DOHH2 (cell line): ENCODE data around the gene POLA1.

Experiments
- CTCF ChIP-seq: fragments of 200-600 bp; sonication (generic); IDR thresholded peaks from one replicate; pipeline ENCODE4 v1.5.1; 2014; ENCODE audit warnings: antibody characterized with exemption, mild to moderate bottlenecking, low read depth, low read length; ENCODE audit not compliant: poor library complexity, severe bottlenecking
- EZH2phosphoT487 ChIP-seq: fragments of 200-600 bp; sonication (generic); IDR thresholded peaks from 2 replicates; pipeline ENCODE4 v1.6.1; 2017; ENCODE audit warnings: borderline replicate concordance, mild to moderate bottlenecking, antibody characterized with exemption, low read length, moderate library complexity, mixed read lengths

- TF ChIP-seq CTCF (no peak), EZH2phosphoT487 (no peak)
Measured at GRCh38 chrX:24682739-24683432, 10.8 kb upstream of the POLA1 start.
